Measurements from ENCODE around the gene EFL1.

Gene EFL1

DNA sequence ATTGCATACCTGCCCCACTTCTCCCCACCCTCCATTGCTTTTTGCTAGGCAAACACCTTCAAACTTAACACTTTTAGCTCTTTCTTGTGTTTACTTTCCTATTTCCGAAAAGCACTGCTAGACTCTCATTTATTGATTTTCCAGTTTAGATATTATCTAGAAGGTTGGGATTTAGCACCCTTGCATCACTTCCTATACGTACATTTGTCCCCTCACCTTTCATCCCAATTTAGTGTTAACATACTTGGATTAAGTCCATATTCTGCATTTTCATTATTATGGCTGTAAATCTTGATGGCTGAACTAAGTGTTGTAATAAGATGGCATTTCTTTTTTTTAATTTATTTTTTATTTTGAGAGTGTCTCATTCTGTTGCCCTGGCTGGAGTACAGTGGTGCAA, 47.3 kb upstream of the EFL1 start:
- Histone ChIP-seq H3K36me3 (ENCODE audit: control insufficient read depth in 2 of 2, insufficient read depth in 1 of 2, low read length in 2 of 2) (no peaks in the 10 kb centered on the region), H3K4me3 (ENCODE audit: low read depth, low read length) (no peak overlapping the region), H3K27ac (ENCODE audit: extremely low read depth, low read depth, low read length) (no peak overlapping the region), H3K9me3 (ENCODE audit: control insufficient read depth, insufficient read depth, low read depth, low read length) (no peaks in the 10 kb centered on the region), H3K4me1 (ENCODE audit: control insufficient read depth, insufficient read depth, low read length) (no peaks in the 10 kb centered on the region)
- CTCF ChIA-PET = no interaction called here
- POLR2A ChIA-PET = no interaction called here
- TF ChIP-seq, protein P1, sequence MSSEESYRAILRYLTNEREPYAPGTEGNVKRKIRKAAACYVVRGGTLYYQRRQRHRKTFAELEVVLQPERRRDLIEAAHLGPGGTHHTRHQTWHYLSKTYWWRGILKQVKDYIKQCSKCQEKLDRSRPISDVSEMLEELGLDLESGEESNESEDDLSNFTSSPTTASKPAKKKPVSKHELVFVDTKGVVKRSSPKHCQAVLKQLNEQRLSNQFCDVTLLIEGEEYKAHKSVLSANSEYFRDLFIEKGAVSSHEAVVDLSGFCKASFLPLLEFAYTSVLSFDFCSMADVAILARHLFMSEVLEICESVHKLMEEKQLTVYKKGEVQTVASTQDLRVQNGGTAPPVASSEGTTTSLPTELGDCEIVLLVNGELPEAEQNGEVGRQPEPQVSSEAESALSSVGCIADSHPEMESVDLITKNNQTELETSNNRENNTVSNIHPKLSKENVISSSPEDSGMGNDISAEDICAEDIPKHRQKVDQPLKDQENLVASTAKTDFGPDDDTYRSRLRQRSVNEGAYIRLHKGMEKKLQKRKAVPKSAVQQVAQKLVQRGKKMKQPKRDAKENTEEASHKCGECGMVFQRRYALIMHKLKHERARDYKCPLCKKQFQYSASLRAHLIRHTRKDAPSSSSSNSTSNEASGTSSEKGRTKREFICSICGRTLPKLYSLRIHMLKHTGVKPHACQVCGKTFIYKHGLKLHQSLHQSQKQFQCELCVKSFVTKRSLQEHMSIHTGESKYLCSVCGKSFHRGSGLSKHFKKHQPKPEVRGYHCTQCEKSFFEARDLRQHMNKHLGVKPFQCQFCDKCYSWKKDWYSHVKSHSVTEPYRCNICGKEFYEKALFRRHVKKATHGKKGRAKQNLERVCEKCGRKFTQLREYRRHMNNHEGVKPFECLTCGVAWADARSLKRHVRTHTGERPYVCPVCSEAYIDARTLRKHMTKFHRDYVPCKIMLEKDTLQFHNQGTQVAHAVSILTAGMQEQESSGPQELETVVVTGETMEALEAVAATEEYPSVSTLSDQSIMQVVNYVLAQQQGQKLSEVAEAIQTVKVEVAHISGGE (tag by site-specific recombination; conservative IDR thresholded peaks at IDR 0.05; ENCODE audit: low read depth) = no peak
- TF ChIP-seq ZNF510 (tag by site-specific recombination; IDR thresholded peaks at IDR 0.05; ENCODE audit: insufficient replicate concordance) (no peak), SCRT1 (tag by site-specific recombination; IDR thresholded peaks at IDR 0.05; ENCODE audit: borderline replicate concordance) (no peak)
- TF ChIP-seq, protein P2, sequence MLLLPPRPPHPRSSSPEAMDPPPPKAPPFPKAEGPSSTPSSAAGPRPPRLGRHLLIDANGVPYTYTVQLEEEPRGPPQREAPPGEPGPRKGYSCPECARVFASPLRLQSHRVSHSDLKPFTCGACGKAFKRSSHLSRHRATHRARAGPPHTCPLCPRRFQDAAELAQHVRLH (tag by site-specific recombination; IDR thresholded peaks at IDR 0.05) = no peak

DNA sequence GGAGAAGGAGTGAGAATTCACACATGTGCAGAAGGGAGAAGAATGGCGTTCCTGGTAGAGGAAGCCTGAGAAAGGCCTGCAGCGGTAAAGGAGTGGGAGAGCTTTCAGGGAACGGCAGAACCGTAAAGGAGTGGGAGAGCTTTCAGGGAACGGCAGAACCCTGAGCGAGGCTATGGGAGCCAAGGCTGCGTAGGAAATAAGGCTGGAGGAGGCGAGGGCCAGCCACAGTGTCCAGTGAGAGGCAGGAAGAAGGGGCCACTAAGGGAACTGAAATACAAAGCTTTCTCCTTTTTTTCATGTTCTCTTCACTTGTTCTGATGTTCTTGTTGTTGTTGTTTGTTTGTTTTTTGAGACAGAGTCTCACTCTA, 45.2 kb upstream of the EFL1 start:
- Histone ChIP-seq H3K27ac (ENCODE audit: extremely low read depth, low read depth, low read length) (no peak overlapping the region), H3K9me3 (ENCODE audit: control insufficient read depth, insufficient read depth, low read depth, low read length) (no peaks in the 10 kb centered on the region), H3K36me3 (ENCODE audit: control insufficient read depth in 2 of 2, insufficient read depth in 1 of 2, low read length in 2 of 2) (no peaks in the 10 kb centered on the region), H3K4me3 (ENCODE audit: low read depth, low read length) (no peak overlapping the region), H3K4me1 (ENCODE audit: control insufficient read depth, insufficient read depth, low read length) (no peaks in the 10 kb centered on the region)
- TF ChIP-seq ZNF341 (tag by site-specific recombination; IDR thresholded peaks at IDR 0.05; ENCODE audit: low read depth) (peak; percentile 51), HOXC10 (CRISPR knock-in tag; IDR thresholded peaks at IDR 0.05) (no peak)
- CTCF ChIA-PET = no interaction called here
- POLR2A ChIA-PET = no interaction called here

DNA sequence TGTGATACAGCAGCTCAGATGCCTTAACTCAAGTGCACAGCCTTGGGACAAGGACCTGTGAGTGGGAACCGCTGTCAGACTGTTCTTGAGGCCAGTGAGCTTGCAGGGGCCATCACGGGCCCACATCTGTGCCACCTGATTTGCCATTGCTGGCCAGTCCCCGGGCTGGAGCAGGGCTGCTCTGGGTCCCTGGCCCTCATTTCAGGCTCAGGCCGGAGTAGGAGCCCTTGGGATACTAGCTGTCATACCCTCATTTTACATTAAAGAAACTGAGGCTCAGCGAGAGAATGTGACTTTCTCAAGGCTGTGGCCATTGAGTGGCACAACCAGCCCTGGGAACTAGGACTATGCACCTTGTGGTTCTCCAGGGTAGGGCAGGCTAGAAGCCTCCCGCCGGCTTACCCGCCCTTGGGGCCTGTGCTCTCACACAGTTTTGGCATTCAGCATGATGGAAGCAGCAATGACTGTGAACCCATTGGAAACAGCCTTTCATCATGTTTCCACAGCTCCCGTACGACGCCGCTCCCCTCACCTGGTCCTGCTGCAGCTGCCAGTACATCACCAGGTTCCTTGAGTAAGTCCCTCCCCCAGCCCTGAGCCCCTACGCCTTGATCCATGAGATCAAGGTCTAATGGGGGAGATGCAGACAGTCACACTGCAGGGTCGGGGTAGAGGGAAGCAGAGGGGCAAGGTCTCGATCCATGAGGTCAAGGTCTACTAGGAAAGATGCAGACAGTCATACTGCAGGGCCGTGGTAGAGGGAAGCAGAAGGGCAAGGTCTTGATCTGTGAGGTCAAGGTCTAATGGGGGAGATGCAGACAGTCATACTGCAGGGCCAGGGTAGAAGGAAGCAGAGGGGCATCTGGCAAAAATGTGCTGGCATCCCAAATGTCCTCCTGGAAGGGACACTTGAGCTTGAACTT, 44.5 kb upstream of the EFL1 start:
- Histone ChIP-seq H3K4me3 (ENCODE audit: low read depth, low read length) (no peak overlapping the region), H3K4me1 (ENCODE audit: control insufficient read depth, insufficient read depth, low read length) (no peaks in the 10 kb centered on the region), H3K9me3 (ENCODE audit: control insufficient read depth, insufficient read depth, low read depth, low read length) (no peaks in the 10 kb centered on the region), H3K27ac (ENCODE audit: extremely low read depth, low read depth, low read length) (no peak overlapping the region), H3K36me3 (ENCODE audit: control insufficient read depth in 2 of 2, insufficient read depth in 1 of 2, low read length in 2 of 2) (no peaks in the 10 kb centered on the region)
- ChIA-PET POLR2A (no interaction called here), CTCF (no interaction called here)
- TF ChIP-seq BCL11B (tag by site-specific recombination; IDR thresholded peaks at IDR 0.05; ENCODE audit: low read depth) (no peak), ZNF24 (tag by site-specific recombination; IDR thresholded peaks at IDR 0.05) (no peak), ZFP37 (tag by site-specific recombination; IDR thresholded peaks at IDR 0.05) (no peak), SP3 (tag by site-specific recombination; IDR thresholded peaks at IDR 0.05) (no peak), ZNF521 (tag by site-specific recombination; IDR thresholded peaks at IDR 0.05) (no peak), SCRT2 (tag by site-specific recombination; IDR thresholded peaks at IDR 0.05) (no peak), ZNF600 (tag by site-specific recombination; IDR thresholded peaks at IDR 0.05) (no peak), KLF1 (tag by site-specific recombination; IDR thresholded peaks at IDR 0.05) (no peak), ZNF10 (tag by site-specific recombination; IDR thresholded peaks at IDR 0.05) (no peak), ZNF585B (tag by site-specific recombination; IDR thresholded peaks at IDR 0.05) (no peak), REPIN1 (tag by site-specific recombination; IDR thresholded peaks at IDR 0.05; ENCODE audit: low read depth) (no peak), ZNF292 (tag by site-specific recombination; IDR thresholded peaks at IDR 0.05; ENCODE audit: borderline replicate concordance, low read depth) (no peak)
- TF ChIP-seq, protein P3, sequence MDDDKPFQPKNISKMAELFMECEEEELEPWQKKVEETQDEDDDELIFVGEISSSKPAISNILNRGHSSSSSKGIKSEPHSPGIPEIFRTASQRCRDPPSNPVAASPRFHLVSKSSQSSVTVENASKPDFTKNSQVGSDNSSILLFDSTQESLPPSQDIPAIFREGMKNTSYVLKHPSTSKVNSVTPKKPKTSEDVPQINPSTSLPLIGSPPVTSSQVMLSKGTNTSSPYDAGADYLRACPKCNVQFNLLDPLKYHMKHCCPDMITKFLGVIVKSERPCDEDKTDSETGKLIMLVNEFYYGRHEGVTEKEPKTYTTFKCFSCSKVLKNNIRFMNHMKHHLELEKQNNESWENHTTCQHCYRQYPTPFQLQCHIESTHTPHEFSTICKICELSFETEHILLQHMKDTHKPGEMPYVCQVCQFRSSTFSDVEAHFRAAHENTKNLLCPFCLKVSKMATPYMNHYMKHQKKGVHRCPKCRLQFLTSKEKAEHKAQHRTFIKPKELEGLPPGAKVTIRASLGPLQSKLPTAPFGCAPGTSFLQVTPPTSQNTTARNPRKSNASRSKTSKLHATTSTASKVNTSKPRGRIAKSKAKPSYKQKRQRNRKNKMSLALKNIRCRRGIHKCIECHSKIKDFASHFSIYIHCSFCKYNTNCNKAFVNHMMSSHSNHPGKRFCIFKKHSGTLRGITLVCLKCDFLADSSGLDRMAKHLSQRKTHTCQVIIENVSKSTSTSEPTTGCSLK (tag by site-specific recombination; IDR thresholded peaks at IDR 0.05) = no peak
- TF ChIP-seq, protein P4, sequence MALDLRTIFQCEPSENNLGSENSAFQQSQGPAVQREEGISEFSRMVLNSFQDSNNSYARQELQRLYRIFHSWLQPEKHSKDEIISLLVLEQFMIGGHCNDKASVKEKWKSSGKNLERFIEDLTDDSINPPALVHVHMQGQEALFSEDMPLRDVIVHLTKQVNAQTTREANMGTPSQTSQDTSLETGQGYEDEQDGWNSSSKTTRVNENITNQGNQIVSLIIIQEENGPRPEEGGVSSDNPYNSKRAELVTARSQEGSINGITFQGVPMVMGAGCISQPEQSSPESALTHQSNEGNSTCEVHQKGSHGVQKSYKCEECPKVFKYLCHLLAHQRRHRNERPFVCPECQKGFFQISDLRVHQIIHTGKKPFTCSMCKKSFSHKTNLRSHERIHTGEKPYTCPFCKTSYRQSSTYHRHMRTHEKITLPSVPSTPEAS (tag by site-specific recombination; IDR thresholded peaks at IDR 0.05) = no peak
- TF ChIP-seq, protein P2 (tag by site-specific recombination; IDR thresholded peaks at IDR 0.05) = no peak
